Measurements from ENCODE around the gene MRPL14.

- TF ChIP-seq POLR2AphosphoS5 (IDR thresholded peaks at IDR 0.05; ENCODE audit: insufficient read depth in 1 of 2, low read depth in 1 of 2), result no peak
- no peak for TF ChIP-seq POLR2A (IDR thresholded peaks at IDR 0.05)
Measured at GRCh38 chr6:44161997-44162338, 34.7 kb upstream of the MRPL14 start.
